GM23338 (cell line): ENCODE data around the gene LMO1. TPM values are rescaled to one million over a fixed set of nuclear protein-coding genes. Genes with fewer than 3 reads are reported as not detected.

Source experiments
- ATAC-seq: fragments of 200-7000 bp; cut with Tn5 transposase; 3 replicates; pipeline ENCODE4 v1.9.1; 2020
- DNase-seq: peaks from one replicate; pipeline ENCODE4 v3.0.0-alpha.2; 2015; ENCODE audit warnings: low spot score
- H2AFZ ChIP-seq: fragments of 200-600 bp; sonication (generic); 2 replicates; pipeline ENCODE4 v1.8.0; 2016; ENCODE audit warnings: antibody characterized with exemption, mild to moderate bottlenecking, moderate library complexity
- H3F3A ChIP-seq: fragments of 200-600 bp; sonication (generic); replicated peaks from 2 replicates; pipeline ENCODE4 v1.8.0; 2017; ENCODE audit warnings: antibody characterized with exemption, mixed run types, low read depth
- H3K27ac ChIP-seq: fragments of 200-600 bp; sonication (generic); 2 replicates; pipeline ENCODE4 v1.6.1; 2016; ENCODE audit warnings: low read depth
- H3K27me3 ChIP-seq: fragments of 200-600 bp; sonication (generic); 2 replicates; pipeline ENCODE4 v1.8.0; 2016; ENCODE audit warnings: mild to moderate bottlenecking, mixed run types, moderate library complexity; ENCODE audit not compliant: insufficient read depth
- H3K36me3 ChIP-seq: fragments of 200-600 bp; sonication (generic); 2 replicates; pipeline ENCODE4 v1.8.0; 2016; ENCODE audit warnings: mild to moderate bottlenecking; ENCODE audit not compliant: insufficient read depth
- H3K4me1 ChIP-seq: fragments of 200-600 bp; sonication (generic); 2 replicates; pipeline ENCODE4 v1.8.0; 2016; ENCODE audit warnings: mild to moderate bottlenecking, moderate library complexity; ENCODE audit not compliant: insufficient read depth
- H3K4me2 ChIP-seq: fragments of 200-600 bp; sonication (generic); 2 replicates; pipeline ENCODE4 v1.7.1; 2017; ENCODE audit warnings: mixed run types
- H3K4me3 ChIP-seq: fragments of 200-600 bp; sonication (generic); 2 replicates; pipeline ENCODE4 v1.6.1; 2016; ENCODE audit warnings: mixed run types
- H3K79me2 ChIP-seq: fragments of 200-600 bp; sonication (generic); replicated peaks from 2 replicates; pipeline ENCODE4 v1.8.0; 2017; ENCODE audit warnings: mild to moderate bottlenecking; ENCODE audit not compliant: insufficient read depth
- H3K9me2 ChIP-seq: fragments of 200-600 bp; sonication (generic); 2 replicates; pipeline ENCODE4 v1.8.0; 2017; ENCODE audit not compliant: insufficient read depth
- H4K20me1 ChIP-seq: fragments of 200-600 bp; sonication (generic); replicated peaks from 2 replicates; pipeline ENCODE4 v1.8.0; 2017; ENCODE audit warnings: mild to moderate bottlenecking; ENCODE audit not compliant: insufficient read depth
- H3K27ac Mint-ChIP-seq: 2 replicates; pipeline ENCODE4 v1.8.0; 2020; ENCODE audit warnings: inconsistent platforms, mild to moderate bottlenecking, moderate library complexity, mixed read lengths
- H3K27me3 Mint-ChIP-seq: 3 replicates; pipeline ENCODE4 v1.8.0; 2022; ENCODE audit warnings: low read depth, mild to moderate bottlenecking, moderate library complexity, mixed read lengths, inconsistent platforms; ENCODE audit not compliant: insufficient read depth, poor library complexity
- H3K36me3 Mint-ChIP-seq: 3 replicates; pipeline ENCODE4 v1.8.0; 2021; ENCODE audit warnings: low read depth, mild to moderate bottlenecking, inconsistent platforms, moderate library complexity, mixed read lengths
- H3K4me1 Mint-ChIP-seq: 3 replicates; pipeline ENCODE4 v1.8.0; 2020; ENCODE audit warnings: mild to moderate bottlenecking, inconsistent platforms, mixed read lengths
- H3K4me3 Mint-ChIP-seq: 3 replicates; pipeline ENCODE4 v1.8.0; 2021; ENCODE audit warnings: moderate library complexity, mild to moderate bottlenecking, inconsistent platforms, mixed read lengths
- H3K9me3 Mint-ChIP-seq: 3 replicates; pipeline ENCODE4 v1.8.0; 2020; ENCODE audit warnings: moderate library complexity, mild to moderate bottlenecking, inconsistent platforms, mixed read lengths
- CREB1 ChIP-seq: fragments of 250-450 bp; sonication (Bioruptor Pico); IDR thresholded peaks from 2 replicates; pipeline ENCODE4 v1.5.0; 2020; ENCODE audit warnings: low read depth, mild to moderate bottlenecking, moderate library complexity
- CTCF ChIP-seq, 2 experiments: fragments of 200-600 bp in 1 of 2; sonication (generic) in 1 of 2; conservative IDR thresholded peaks; 2 replicates each; pipeline versions ENCODE4 v1.5.1 to v1.6.1; 2016 to 2017; ENCODE audit warnings: antibody characterized with exemption in 2 of 2, low read depth in 2 of 2, mild to moderate bottlenecking in 2 of 2, moderate library complexity in 1 of 2
- ETS1 ChIP-seq: IDR thresholded peaks from 2 replicates; pipeline ENCODE4 v1.6.1; 2016; ENCODE audit warnings: antibody characterized with exemption
- EZH2phosphoT487 ChIP-seq: fragments of 200-600 bp; sonication (generic); IDR thresholded peaks from one replicate; pipeline ENCODE4 v1.8.1; 2018; ENCODE audit warnings: antibody characterized with exemption; ENCODE audit not compliant: unreplicated experiment
- JUNB ChIP-seq: IDR thresholded peaks from one replicate; pipeline ENCODE4 v1.6.1; 2016; ENCODE audit warnings: antibody characterized with exemption; ENCODE audit not compliant: unreplicated experiment
- NANOG ChIP-seq: IDR thresholded peaks from 2 replicates; pipeline ENCODE4 v1.6.1; 2016; ENCODE audit warnings: antibody characterized with exemption, borderline replicate concordance
- POLR2AphosphoS5 ChIP-seq: IDR thresholded peaks from 2 replicates; pipeline ENCODE4 v1.6.1; 2016; ENCODE audit warnings: antibody characterized with exemption, low read depth
- REST ChIP-seq: IDR thresholded peaks from one replicate; pipeline ENCODE4 v1.6.1; 2018; ENCODE audit warnings: antibody characterized with exemption; ENCODE audit not compliant: unreplicated experiment
- ZNF114 ChIP-seq: fragments of 250-450 bp; sonication (Bioruptor Pico); IDR thresholded peaks from 2 replicates; pipeline ENCODE4 v1.5.0; 2020; ENCODE audit warnings: mild to moderate bottlenecking, moderate library complexity
- ZNF331 ChIP-seq: fragments of 250-450 bp; sonication (Bioruptor Pico); IDR thresholded peaks from 2 replicates; pipeline ENCODE4 v1.5.0; 2020; ENCODE audit warnings: low read depth, mild to moderate bottlenecking, moderate library complexity
- ZNF462 ChIP-seq: fragments of 250-450 bp; sonication (Bioruptor Pico); IDR thresholded peaks from 2 replicates; pipeline ENCODE4 v1.5.0; 2020; ENCODE audit warnings: mild to moderate bottlenecking, moderate library complexity
- polyA plus RNA-seq: library from polyadenylated mRNA; unstranded; fragments of >200 nt; fragmentation: Nextera tagmentation; extraction: Ambion mirVana; gene quantifications from 2 replicates; pipeline ENCODE4 v1.2.1, GENCODE V29; 2016
- total RNA-seq: library from RNA; depleted of rRNA; stranded (reverse); fragments of >200 nt; shearing (Covaris generic); gene quantifications from 2 replicates; pipeline ENCODE4 v1.2.3, GENCODE V29; 2014

LMO1 gene
- total and polyA plus RNA-seq, 2 experiments from 2014 or later = 0.40 TPM; not detected in 1

GRCh38 chr11:8261291-8261690, 2.4 kb downstream of the LMO1 start:
- H3K4me3 Mint-ChIP-seq = no peak overlapping the region

More at GRCh38 chr11:8261291-8261690, 2.4 kb downstream of the LMO1 start:
- H3K4me1 ChIP-seq = no peaks in the 10 kb centered on the region; the same call in 1 of the 2 replicates
- no peak overlapping the region for H3K27ac ChIP-seq
- H3K27me3 ChIP-seq = peaks cover 72% of the 10 kb centered on the region
- Mint-ChIP-seq H3K27ac (no peak overlapping the region), H3K9me3 (no peaks in the 10 kb centered on the region), H3K36me3 (no peaks in the 10 kb centered on the region), H3K27me3 (peaks cover 64% of the 10 kb centered on the region), H3K4me1 (peaks cover 6% of the 10 kb centered on the region; the same call in 2 of the 3 replicates)
- no peak overlapping the region for H3K4me2 ChIP-seq
- ATAC-seq (no peak), DNase-seq (no peak)
- H4K20me1 ChIP-seq = no peaks in the 10 kb centered on the region
- H3K79me2 ChIP-seq = no peaks in the 10 kb centered on the region
- H3K9me2 ChIP-seq = no peaks in the 10 kb centered on the region
- TF ChIP-seq EZH2phosphoT487 = no peak
- TF ChIP-seq ZNF331 (CRISPR knock-in tag) = no peak
- TF ChIP-seq CTCF (conservative IDR thresholded peaks at IDR 0.05; ENCODE audit: low read depth in 2 of 2) = no peak
- TF ChIP-seq JUNB = no peak
- TF ChIP-seq POLR2AphosphoS5 = no peak
- TF ChIP-seq ZNF462 = no peak
- no peak for TF ChIP-seq ZNF114 (CRISPR knock-in tag)
- no peak for TF ChIP-seq REST
- no peak for TF ChIP-seq ETS1
- no peak for TF ChIP-seq NANOG
- TF ChIP-seq CREB1 = no peak
- 0 out of 2 replicates have a peak, but pooled peaks cover 3% of the 10 kb centered on the region for H3F3A ChIP-seq
- no peak overlapping the region for H2AFZ ChIP-seq
- H3K36me3 ChIP-seq = no peaks in the 10 kb centered on the region
- no peak overlapping the region for H3K4me3 ChIP-seq
